ENCODE data around the gene NPBWR2. TPM values are rescaled to one million over a fixed set of nuclear protein-coding genes. Genes with fewer than 3 reads are reported as not detected.

The NPBWR2 gene
- total RNA-seq, 2 experiments from 2014 or later: not detected

GRCh38 chr20:64055396-64055892 is 51.9 kb downstream of the NPBWR2 start:
- H3K9me3 Mint-ChIP-seq: no peaks in the 10 kb centered on the region
- DNase-seq: no peak
- H3K4me3 Mint-ChIP-seq: no peak overlapping the region
- POLR2A ChIA-PET: no interaction called here
- H3K27ac Mint-ChIP-seq: peak overlapping the region; percentile 72
- peaks cover 13% of the 10 kb centered on the region for H3K27me3 Mint-ChIP-seq
- H3K36me3 Mint-ChIP-seq (ENCODE audit: low read depth): no peaks in the 10 kb centered on the region
- H3K4me1 Mint-ChIP-seq: peaks cover 47% of the 10 kb centered on the region
- CTCF ChIA-PET: interaction anchor here (11.2 kb wide), 1 partner anchor 15 kb away, joined by 79 read pairs; no protein-coding TSS in a partner anchor

GRCh38 chr20:64053841-64054661 is 53.3 kb downstream of the NPBWR2 start:
- ChIA-PET CTCF (interaction anchor here (0.7 to 11.2 kb wide), 5 partner anchors 10 to 206 kb away, joined by 3 to 79 read pairs (median 7); partner anchors contain the start of gene PRPF6), POLR2A (no interaction called here)
- H3K4me3 Mint-ChIP-seq: no peak overlapping the region
- H3K4me1 Mint-ChIP-seq: peaks cover 43% of the 10 kb centered on the region
- no peak for DNase-seq
- H3K36me3 Mint-ChIP-seq (ENCODE audit: low read depth): no peaks in the 10 kb centered on the region
- H3K9me3 Mint-ChIP-seq: no peaks in the 10 kb centered on the region
- H3K27me3 Mint-ChIP-seq: peaks cover 17% of the 10 kb centered on the region
- H3K27ac Mint-ChIP-seq: peak overlapping the region; percentile 62

Small RNAs within 50 kb of the gene (microRNA-seq; reads per million reads assigned to microRNA genes)
- 0.84 reads per million for gene MIR6813 (ENCODE audit: borderline microRNAs expressed, borderline replicate concordance)

Other genes with a start within 250 kb of the NPBWR2 start
- gene ABHD16B, start 246.1 kb downstream of the NPBWR2 start, total RNA-seq: not detected
- gene TPD52L2, start 242.3 kb downstream of the NPBWR2 start, total RNA-seq: 10 to 100 TPM; 39.6 to 41.6 TPM
- gene DNAJC5, start 212.4 kb downstream of the NPBWR2 start, total RNA-seq: 10 to 100 TPM; 54.0 to 58.7 TPM
- gene UCKL1, start 151.1 kb downstream of the NPBWR2 start, total RNA-seq: 10 to 100 TPM; 37.8 to 41.0 TPM
- 10 to 100 TPM; 19.3 to 21.4 TPM for gene ZNF512B, start 137.6 kb downstream of the NPBWR2 start, total RNA-seq
- 10 to 100 TPM; 16.3 to 17.2 TPM for gene SAMD10, start 127.9 kb downstream of the NPBWR2 start, total RNA-seq
- 10 to 100 TPM; 67.1 to 70.8 TPM for gene PRPF6, start 126.4 kb downstream of the NPBWR2 start, total RNA-seq
- 1 to 10 TPM; 3.5 to 4.8 TPM for gene C20orf204, start 71.4 kb downstream of the NPBWR2 start, total RNA-seq
- under 1 TPM; 0.10 to 0.15 TPM for gene SOX18, start 57.9 kb downstream of the NPBWR2 start, total RNA-seq
- gene TCEA2, start 44.4 kb downstream of the NPBWR2 start, total RNA-seq: 10 to 100 TPM; 47.6 to 57.9 TPM
- gene RGS19, start 28.0 kb downstream of the NPBWR2 start, total RNA-seq: 100 to 1,000 TPM; 105 to 107 TPM
- gene OPRL1, start 27.5 kb downstream of the NPBWR2 start, total RNA-seq: 1 to 10 TPM; 1.6 TPM
- gene LKAAEAR1, start 23.2 kb downstream of the NPBWR2 start, total RNA-seq: under 1 TPM; 0.44 to 0.89 TPM
- not detected for gene MYT1, start 56.9 kb upstream of the NPBWR2 start, total RNA-seq
- 10 to 100 TPM; 68.4 to 69.3 TPM for gene PCMTD2, start 148.2 kb upstream of the NPBWR2 start, total RNA-seq

All from activated CD4-positive, alpha-beta T cell treated with anti-CD3 and anti-CD28 coated beads, Interleukin-2, amount 10 ng/mL, durations not matched to agents 7 days and 5 days (primary cell).